ENCODE measurements around the gene ELMO1.

ELMO1 gene

DNA sequence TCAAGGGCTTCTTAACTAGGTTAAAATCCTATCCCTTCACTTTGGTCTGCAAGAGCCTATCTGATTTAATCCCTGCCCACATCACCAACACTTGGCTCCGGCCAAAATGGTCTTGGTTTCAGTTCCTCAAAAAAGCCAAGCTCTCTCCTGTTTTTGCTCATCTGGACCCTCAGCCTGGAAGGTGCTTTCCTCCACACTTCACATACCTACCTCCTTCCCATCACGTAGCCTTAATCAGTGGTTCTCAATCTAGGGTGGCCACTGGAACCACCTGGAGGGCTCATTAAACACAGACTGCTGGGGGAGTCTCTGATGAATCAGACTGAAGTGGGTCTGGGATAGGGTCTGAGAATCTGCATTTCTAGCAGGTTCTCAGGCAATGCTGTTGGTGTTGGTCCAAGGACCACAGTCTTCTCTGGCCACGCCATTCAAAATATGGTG, 497.4 kb downstream of the ELMO1 start:
- TF ChIP-seq, protein P1, sequence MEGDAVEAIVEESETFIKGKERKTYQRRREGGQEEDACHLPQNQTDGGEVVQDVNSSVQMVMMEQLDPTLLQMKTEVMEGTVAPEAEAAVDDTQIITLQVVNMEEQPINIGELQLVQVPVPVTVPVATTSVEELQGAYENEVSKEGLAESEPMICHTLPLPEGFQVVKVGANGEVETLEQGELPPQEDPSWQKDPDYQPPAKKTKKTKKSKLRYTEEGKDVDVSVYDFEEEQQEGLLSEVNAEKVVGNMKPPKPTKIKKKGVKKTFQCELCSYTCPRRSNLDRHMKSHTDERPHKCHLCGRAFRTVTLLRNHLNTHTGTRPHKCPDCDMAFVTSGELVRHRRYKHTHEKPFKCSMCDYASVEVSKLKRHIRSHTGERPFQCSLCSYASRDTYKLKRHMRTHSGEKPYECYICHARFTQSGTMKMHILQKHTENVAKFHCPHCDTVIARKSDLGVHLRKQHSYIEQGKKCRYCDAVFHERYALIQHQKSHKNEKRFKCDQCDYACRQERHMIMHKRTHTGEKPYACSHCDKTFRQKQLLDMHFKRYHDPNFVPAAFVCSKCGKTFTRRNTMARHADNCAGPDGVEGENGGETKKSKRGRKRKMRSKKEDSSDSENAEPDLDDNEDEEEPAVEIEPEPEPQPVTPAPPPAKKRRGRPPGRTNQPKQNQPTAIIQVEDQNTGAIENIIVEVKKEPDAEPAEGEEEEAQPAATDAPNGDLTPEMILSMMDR (IDR thresholded peaks at IDR 0.05; ENCODE audit: insufficient read depth, missing control alignments) = no peak
- no peak for DNase-seq (ENCODE audit: insufficient read length, low spot score)
- FAIRE-seq = no peak

DNA sequence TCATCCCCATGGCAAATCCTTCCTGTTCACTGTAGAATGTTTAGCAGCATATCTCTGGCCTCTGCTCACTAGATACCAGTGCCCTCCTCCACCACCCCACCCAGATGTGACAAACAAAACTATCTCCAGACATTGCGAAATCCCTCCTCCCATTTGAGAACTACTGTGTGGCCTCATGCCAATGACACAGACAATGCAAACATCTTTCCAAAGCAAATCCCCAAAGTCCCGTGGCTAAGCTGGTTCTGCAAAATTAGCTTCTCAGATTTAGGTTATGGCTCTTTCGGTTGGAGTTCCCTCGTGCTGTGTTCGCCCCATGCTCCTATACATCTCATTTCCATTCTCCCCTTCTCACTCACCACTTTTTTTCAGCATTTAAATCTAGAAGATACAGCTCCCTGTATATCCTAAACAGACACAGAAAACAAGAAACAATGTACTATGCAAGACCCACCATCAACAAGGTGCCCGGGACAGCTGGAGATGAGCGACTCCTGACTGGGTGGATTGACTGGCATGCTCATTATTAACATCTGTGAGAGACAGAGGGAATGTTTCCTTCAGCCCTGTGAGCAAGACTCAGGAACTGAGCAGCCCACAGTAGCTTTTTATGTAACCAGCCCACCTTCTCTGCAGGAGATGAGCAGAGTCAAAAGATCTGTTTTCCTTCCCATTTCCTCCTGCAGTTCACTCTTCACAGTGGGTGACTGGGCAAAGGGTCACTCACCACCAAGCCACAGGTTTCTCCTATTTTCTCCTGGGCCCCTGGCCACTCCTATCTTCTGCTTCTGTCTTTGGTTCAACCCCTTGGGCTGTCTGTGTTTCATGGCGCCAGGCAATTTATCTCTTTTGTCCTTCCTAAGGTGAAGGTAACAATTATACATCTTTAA, 498.7 kb downstream of the ELMO1 start:
- FAIRE-seq (no peak), DNase-seq (ENCODE audit: insufficient read length, low spot score) (no peak)
- TF ChIP-seq, protein P1 (IDR thresholded peaks at IDR 0.05; ENCODE audit: insufficient read depth, missing control alignments) = no peak

DNA sequence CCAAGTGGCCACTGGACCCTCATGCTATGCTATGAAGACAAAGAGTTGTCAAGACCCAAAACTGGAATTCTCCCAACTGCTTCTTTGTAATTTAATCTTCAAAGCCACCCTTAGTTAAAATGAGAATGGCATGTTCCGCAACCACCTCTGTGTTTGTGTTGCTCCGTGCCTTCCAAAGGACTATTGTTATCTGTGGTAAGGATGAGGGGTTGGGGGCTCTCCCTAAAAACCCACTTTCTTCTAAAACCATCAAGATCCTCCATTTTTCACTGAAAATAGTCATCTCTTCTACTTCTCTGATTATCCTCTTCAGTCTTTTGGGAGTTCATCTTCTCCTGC, 502.3 kb downstream of the ELMO1 start:
- TF ChIP-seq, protein P1 (IDR thresholded peaks at IDR 0.05; ENCODE audit: insufficient read depth, missing control alignments) = no peak
- FAIRE-seq = no peak
- DNase-seq (ENCODE audit: insufficient read length, low spot score) = no peak

DNA sequence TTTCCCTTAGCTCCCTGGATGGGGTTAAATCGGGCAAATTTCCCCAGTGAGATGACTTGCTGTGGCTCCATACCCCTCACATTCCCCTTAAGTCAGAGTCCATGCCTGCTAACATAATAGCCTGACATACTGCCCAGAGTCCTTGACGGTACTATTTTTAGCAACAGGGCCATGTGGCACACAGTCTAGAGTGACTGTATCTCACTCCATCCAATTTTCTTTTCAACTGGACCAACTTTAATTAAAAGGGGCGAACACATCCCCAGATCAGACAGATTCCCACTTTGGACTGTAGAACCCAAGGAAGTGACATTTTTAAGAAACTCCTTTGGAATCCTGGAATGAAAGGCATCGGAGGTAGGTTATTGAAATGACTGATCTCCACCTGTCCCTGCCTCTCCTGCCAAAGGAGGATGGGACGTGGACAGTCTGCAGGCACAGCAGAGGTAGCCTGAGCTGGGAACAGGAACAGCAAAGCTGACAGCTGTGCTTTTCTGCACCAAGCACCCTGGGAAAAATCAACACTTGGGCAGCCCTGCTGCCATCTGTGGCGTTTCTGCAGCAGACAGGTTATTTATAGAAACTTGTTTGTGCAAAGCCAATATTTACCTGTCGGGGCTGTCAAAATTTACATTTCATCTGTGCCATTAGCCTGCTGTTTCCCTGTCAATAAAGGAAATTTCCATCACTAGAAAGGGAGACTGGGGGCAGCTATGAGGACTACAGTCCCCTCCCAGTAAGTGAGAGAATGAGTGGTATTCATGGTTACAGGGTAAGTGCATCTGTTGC, 502.9 kb downstream of the ELMO1 start:
- TF ChIP-seq, protein P1 (IDR thresholded peaks at IDR 0.05; ENCODE audit: insufficient read depth, missing control alignments) = no peak
- no peak for DNase-seq (ENCODE audit: insufficient read length, low spot score)

DNA sequence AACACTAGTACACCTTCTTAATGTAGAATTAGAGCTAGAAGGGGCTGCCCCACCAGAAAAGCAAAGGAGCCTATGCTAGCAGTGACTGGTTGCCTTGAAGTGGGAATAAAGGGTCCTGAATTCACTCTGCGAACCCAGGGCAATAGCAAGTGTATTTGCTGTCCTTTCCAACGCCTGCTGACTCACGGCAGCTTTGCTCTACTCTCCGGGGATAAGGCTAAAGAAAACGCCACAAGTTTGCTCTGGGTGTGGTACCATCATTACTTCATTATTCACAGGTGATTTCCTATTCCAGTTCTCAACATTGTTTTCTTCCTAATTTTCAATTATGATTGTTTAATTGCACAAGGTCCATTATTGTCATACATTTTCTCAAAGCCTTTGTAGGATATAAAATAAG, 503.8 kb downstream of the ELMO1 start:
- TF ChIP-seq, protein P1 (IDR thresholded peaks at IDR 0.05; ENCODE audit: insufficient read depth, missing control alignments) = no peak
- DNase-seq (ENCODE audit: insufficient read length, low spot score) (no peak), FAIRE-seq (no peak)

More for the DNA sequence above, 502.9 kb downstream of the ELMO1 start:
- no peak for FAIRE-seq

- TF ChIP-seq, protein P1 (IDR thresholded peaks at IDR 0.05; ENCODE audit: insufficient read depth, missing control alignments) = no peak
- no peak for FAIRE-seq
- DNase-seq (ENCODE audit: insufficient read length, low spot score) = no peak
These were observed 504.9 kb downstream of the ELMO1 start for GRCh38 chr7:36943591-36944435.
